A673 (cell line): ENCODE measurements around the gene FGD6. TPM values are rescaled to one million over a fixed set of nuclear protein-coding genes. Genes with fewer than 3 reads are reported as not detected.

Experiments
- BruUV-seq: library from RNA; stranded (reverse); fragments of 400-500 nt; replicated peaks from 2 replicates; lab custom pipeline; 2021; lab: Mats Ljungman, UMichigan
- CTCF ChIA-PET: fragments of 300-600 bp; sonication (Branson Sonifier 250); formaldehyde crosslinking; loops from one replicate; lab custom pipeline; 2022; ENCODE audit warnings: antibody characterized with exemption; lab: Charles Lee
- POLR2A ChIA-PET: fragments of 300-600 bp; sonication (Branson Sonifier 250); formaldehyde crosslinking; loops from one replicate; lab custom pipeline; 2022; ENCODE audit warnings: antibody characterized with exemption; ENCODE audit not compliant: low non-redundant PET; lab: Charles Lee
- DNase-seq: peaks from one replicate; pipeline ENCODE4 v3.0.0-alpha.2; 2015; ENCODE audit warnings: low spot score
- H3K27ac ChIP-seq: fragments of 200-600 bp; sonication (generic); 2 replicates; pipeline ENCODE4 v1.5.1; 2016; ENCODE audit warnings: mixed run types, low read depth, mild to moderate bottlenecking, mixed read lengths, antibody characterized with exemption, low read length; ENCODE audit not compliant: poor library complexity, severe bottlenecking
- H3K27me3 ChIP-seq: fragments of 200-600 bp; sonication (generic); replicated peaks from 2 replicates; pipeline ENCODE4 v1.6.1; 2017; ENCODE audit warnings: mixed run types, low read depth, mild to moderate bottlenecking, mixed read lengths, antibody characterized with exemption, low read length; ENCODE audit not compliant: insufficient read depth, poor library complexity
- H3K36me3 ChIP-seq: fragments of 200-600 bp; sonication (generic); 2 replicates; pipeline ENCODE4 v1.6.1; 2016; ENCODE audit warnings: mixed run types, mild to moderate bottlenecking, mixed read lengths, antibody characterized with exemption, low read length; ENCODE audit not compliant: insufficient read depth, poor library complexity, severe bottlenecking
- H3K4me1 ChIP-seq: fragments of 200-600 bp; sonication (generic); 2 replicates; pipeline ENCODE4 v1.6.1; 2017; ENCODE audit warnings: mixed run types, mild to moderate bottlenecking, mixed read lengths, antibody characterized with exemption, low read length; ENCODE audit not compliant: insufficient read depth, poor library complexity, severe bottlenecking
- H3K4me3 ChIP-seq: fragments of 200-600 bp; sonication (generic); 2 replicates; pipeline ENCODE4 v1.5.1; 2016; ENCODE audit warnings: low read depth, mixed run types, mild to moderate bottlenecking, mixed read lengths, low read length; ENCODE audit not compliant: poor library complexity, severe bottlenecking
- H3K9me3 ChIP-seq: fragments of 200-600 bp; sonication (generic); 2 replicates; pipeline ENCODE4 v1.6.1; 2016; ENCODE audit warnings: mixed run types, low read depth, mild to moderate bottlenecking, mixed read lengths, antibody characterized with exemption, low read length; ENCODE audit not compliant: poor library complexity, severe bottlenecking
- EZH2 ChIP-seq: fragments of 200-600 bp; sonication (generic); IDR thresholded peaks from 2 replicates; pipeline ENCODE4 v1.6.1; 2017; ENCODE audit warnings: borderline replicate concordance, low read depth, mild to moderate bottlenecking, mixed read lengths, antibody characterized with exemption, low read length; ENCODE audit not compliant: poor library complexity, severe bottlenecking
- intact Hi-C: fragments of 100-400 bp; cut with micrococcal nuclease; formaldehyde crosslinking; loops from one replicate; pipeline ENCODE4 v1.10.0; 2022; ENCODE audit not compliant: unreplicated experiment
- total RNA-seq: library from RNA; stranded (reverse); gene quantifications from 2 replicates; pipeline ENCODE4 v1.2.3, GENCODE V29; 2021
- TF ChIP-seq, protein P1 (sequence below): fragments of 300-800, 200-600 bp; sonication (generic); conservative IDR thresholded peaks from 2 replicates; pipeline ENCODE4 v1.5.1; 2017; ENCODE audit warnings: low read depth, mild to moderate bottlenecking, antibody characterized with exemption, low read length, moderate library complexity, mixed read lengths

FGD6 gene
- total RNA-seq, 1 experiment from 2014 or later, result 11.7 TPM

DNA sequence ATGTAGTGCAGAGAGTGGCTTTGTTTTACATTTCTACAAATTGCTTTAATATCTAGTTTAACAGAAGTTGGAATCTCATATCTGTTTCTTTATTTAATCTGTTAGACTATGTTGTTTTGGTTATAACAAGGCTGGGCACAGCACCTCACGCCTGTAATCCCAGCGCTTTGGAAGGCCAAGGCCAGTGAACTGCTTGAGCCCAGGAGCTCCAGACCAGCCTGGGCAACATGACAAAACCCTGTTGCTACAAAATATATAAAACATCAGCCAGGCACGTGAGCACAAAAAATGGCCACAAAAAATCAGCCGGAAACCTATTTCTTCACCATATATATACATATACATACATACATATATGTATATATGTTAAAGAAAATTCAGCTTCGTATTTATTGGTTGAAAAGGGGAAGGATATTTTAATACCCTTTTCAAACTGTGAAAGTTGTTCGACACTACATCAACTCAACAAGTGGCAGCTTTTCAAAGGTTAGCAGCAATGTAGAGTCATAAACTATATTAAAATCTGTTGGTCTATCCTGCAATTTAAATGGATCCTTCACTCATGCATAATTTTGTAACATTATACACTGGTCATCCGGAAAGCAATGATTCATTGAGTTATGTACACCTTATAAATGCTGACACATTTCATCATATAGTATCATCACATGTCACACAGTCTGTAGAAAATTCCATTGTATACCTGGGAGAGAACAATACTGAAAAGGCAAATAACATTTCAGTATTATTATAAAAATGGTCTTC is 151.0 kb downstream of the FGD6 start:
- POLR2A ChIA-PET, result interaction anchor here (0.6 kb wide), 1 partner anchor 443 kb away, joined by 3 read pairs; no protein-coding TSS in a partner anchor
- no peaks in the 10 kb centered on the region for H3K4me1 ChIP-seq
- CTCF ChIA-PET, result no interaction called here
- no peak overlapping the region for H3K27ac ChIP-seq
- TF ChIP-seq EZH2, result no peak
- TF ChIP-seq, protein P1, sequence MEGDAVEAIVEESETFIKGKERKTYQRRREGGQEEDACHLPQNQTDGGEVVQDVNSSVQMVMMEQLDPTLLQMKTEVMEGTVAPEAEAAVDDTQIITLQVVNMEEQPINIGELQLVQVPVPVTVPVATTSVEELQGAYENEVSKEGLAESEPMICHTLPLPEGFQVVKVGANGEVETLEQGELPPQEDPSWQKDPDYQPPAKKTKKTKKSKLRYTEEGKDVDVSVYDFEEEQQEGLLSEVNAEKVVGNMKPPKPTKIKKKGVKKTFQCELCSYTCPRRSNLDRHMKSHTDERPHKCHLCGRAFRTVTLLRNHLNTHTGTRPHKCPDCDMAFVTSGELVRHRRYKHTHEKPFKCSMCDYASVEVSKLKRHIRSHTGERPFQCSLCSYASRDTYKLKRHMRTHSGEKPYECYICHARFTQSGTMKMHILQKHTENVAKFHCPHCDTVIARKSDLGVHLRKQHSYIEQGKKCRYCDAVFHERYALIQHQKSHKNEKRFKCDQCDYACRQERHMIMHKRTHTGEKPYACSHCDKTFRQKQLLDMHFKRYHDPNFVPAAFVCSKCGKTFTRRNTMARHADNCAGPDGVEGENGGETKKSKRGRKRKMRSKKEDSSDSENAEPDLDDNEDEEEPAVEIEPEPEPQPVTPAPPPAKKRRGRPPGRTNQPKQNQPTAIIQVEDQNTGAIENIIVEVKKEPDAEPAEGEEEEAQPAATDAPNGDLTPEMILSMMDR, result no peak
- no peaks in the 10 kb centered on the region for H3K9me3 ChIP-seq
- intact Hi-C loops, result no loop called here
- no TSS peak for BruUV-seq
- peaks cover 40% of the 10 kb centered on the region for H3K36me3 ChIP-seq
- no peak for DNase-seq
- H3K27me3 ChIP-seq, result no peaks in the 10 kb centered on the region
- H3K4me3 ChIP-seq, result no peak overlapping the region

DNA sequence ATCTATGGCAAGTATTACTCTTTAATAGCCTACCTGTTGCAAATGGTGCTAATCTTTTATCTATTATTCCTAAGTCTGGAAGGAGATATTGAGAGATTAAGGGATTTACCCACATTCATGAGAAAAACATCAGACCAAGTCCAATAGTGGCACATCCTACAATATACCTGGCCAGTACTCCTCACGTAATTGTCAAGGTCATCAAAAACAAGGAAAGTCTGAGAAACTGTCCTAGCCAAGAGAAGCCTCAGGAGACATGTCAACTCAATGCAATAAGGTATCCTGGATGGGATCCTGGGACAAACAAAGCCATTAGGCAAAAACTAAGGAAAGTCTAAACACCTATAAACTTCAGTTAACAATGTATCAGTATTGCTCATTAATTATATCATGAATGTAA is 156.3 kb downstream of the FGD6 start:
- H3K4me3 ChIP-seq, result no peak overlapping the region
- POLR2A ChIA-PET, result no interaction called here
- BruUV-seq, result no TSS peak
- peaks cover 73% of the 10 kb centered on the region for H3K36me3 ChIP-seq
- intact Hi-C loops, result no loop called here
- no peaks in the 10 kb centered on the region for H3K9me3 ChIP-seq
- DNase-seq, result no peak
- CTCF ChIA-PET, result no interaction called here
- H3K27me3 ChIP-seq, result no peaks in the 10 kb centered on the region
- TF ChIP-seq, protein P1, result no peak
- TF ChIP-seq EZH2, result no peak
- H3K27ac ChIP-seq, result no peak overlapping the region
- H3K4me1 ChIP-seq, result no peaks in the 10 kb centered on the region

DNA sequence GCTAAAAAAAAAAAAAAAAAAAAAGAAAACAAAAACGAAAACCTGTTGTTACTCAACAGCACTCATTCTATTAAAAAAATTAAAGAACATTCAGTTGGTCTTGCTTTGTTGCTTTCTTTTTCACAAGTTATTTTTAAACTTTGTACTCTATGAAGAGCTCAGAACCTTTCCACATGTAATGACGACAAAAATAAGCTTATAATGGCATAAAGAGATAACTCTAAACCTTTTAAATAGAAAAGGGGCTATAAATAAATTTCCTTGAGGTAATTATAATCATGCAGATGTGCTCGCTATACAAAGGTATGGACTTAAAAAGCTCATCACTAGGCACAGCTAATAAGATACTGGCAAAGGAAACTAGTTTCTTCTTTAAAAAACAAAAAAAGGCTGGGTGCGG is 157.3 kb downstream of the FGD6 start:
- Histone ChIP-seq H3K36me3 (peaks cover 73% of the 10 kb centered on the region), H3K4me1 (no peaks in the 10 kb centered on the region), H3K4me3 (no peak overlapping the region), H3K27ac (no peak overlapping the region), H3K9me3 (no peaks in the 10 kb centered on the region), H3K27me3 (no peaks in the 10 kb centered on the region)
- no peak for DNase-seq
- POLR2A ChIA-PET, result no interaction called here
- BruUV-seq, result no TSS peak
- CTCF ChIA-PET, result interaction anchor here (0.7 kb wide), 1 partner anchor 517 kb away, joined by 5 read pairs; no protein-coding TSS in a partner anchor
- intact Hi-C loops, result no loop called here
- TF ChIP-seq EZH2, result no peak
- TF ChIP-seq, protein P1, result no peak
